Liver (tissue), 9 donors: ENCODE measurements around the gene FBXO31. TPM values are rescaled to one million over a fixed set of nuclear protein-coding genes. Genes with fewer than 3 reads are reported as not detected.

Source experiments
- DNase-seq: peaks from one replicate; pipeline ENCODE4 v3.0.0-alpha.2; 2017; ENCODE audit warnings: low spot score
- H3K27ac ChIP-seq, 2 donors: one replicate each; pipeline ENCODE4 v1.7.0; 2013; ENCODE audit warnings: inconsistent platforms in 2 of 2, low read length in 2 of 2, control low read depth in 1 of 2, low read depth in 1 of 2, mild to moderate bottlenecking in 1 of 2
- H3K27me3 ChIP-seq, 4 donors: one replicate each; pipeline versions ENCODE4 v1.6.1 to v1.7.0; 2013; ENCODE audit warnings: low read length in 3 of 4, inconsistent platforms in 1 of 4, mild to moderate bottlenecking in 1 of 4, moderate library complexity in 1 of 4; ENCODE audit not compliant: control insufficient read depth in 4 of 4, insufficient read depth in 4 of 4
- H3K36me3 ChIP-seq, 4 donors: one replicate each; pipeline versions ENCODE4 v1.6.1 to v1.7.0; 2013; ENCODE audit warnings: low read length in 3 of 4, mild to moderate bottlenecking in 3 of 4, low read depth in 1 of 4, moderate library complexity in 1 of 4; ENCODE audit not compliant: control insufficient read depth in 4 of 4, insufficient read depth in 3 of 4
- H3K4me1 ChIP-seq, 4 donors: one replicate each; pipeline versions ENCODE4 v1.6.1 to v1.7.0; 2013; ENCODE audit warnings: low read length in 3 of 4, mild to moderate bottlenecking in 3 of 4, moderate library complexity in 1 of 4; ENCODE audit not compliant: control insufficient read depth in 4 of 4, insufficient read depth in 4 of 4
- H3K4me3 ChIP-seq, 3 donors: one replicate each; pipeline versions ENCODE4 v1.6.1 to v1.7.0; 2013; ENCODE audit warnings: low read length in 3 of 3, control low read depth in 1 of 3, low read depth in 1 of 3, mild to moderate bottlenecking in 1 of 3
- H3K9ac ChIP-seq, 2 donors: one replicate each; pipeline ENCODE4 v1.7.0; 2013; ENCODE audit warnings: low read length in 2 of 2, mild to moderate bottlenecking in 2 of 2, moderate library complexity in 2 of 2, control low read depth in 1 of 2, low read depth in 1 of 2
- H3K9me3 ChIP-seq, 4 donors: one replicate each; pipeline versions ENCODE4 v1.6.1 to v1.7.0; 2013; ENCODE audit warnings: low read length in 3 of 4; ENCODE audit not compliant: control insufficient read depth in 4 of 4
- CTCF ChIP-seq: fragments of 150-350 bp; IDR thresholded peaks from 2 replicates; pipeline ENCODE4 v1.5.1; 2017; ENCODE audit warnings: improper control_type of control experiment, low read depth, low read length; ENCODE audit not compliant: missing input control
- EGR1 ChIP-seq, 2 donors: IDR thresholded peaks; 2 replicates each; pipeline ENCODE4 v1.6.1; 2016 to 2018; ENCODE audit warnings: antibody characterized with exemption in 2 of 2, low read depth in 2 of 2
- FOXA1 ChIP-seq: IDR thresholded peaks from 2 replicates; pipeline ENCODE4 v1.6.1; 2016; ENCODE audit warnings: antibody characterized with exemption
- GABPA ChIP-seq, 2 donors: IDR thresholded peaks in 1 of 2; conservative IDR thresholded peaks in 1 of 2; 2 replicates each; pipeline ENCODE4 v1.6.1; 2016; ENCODE audit warnings: antibody characterized with exemption in 2 of 2, mild to moderate bottlenecking in 1 of 2, moderate library complexity in 1 of 2
- HNF4G ChIP-seq: IDR thresholded peaks from 2 replicates; pipeline ENCODE4 v1.6.1; 2016; ENCODE audit warnings: antibody characterized with exemption
- MAX ChIP-seq: IDR thresholded peaks from 2 replicates; pipeline ENCODE4 v1.6.1; 2016; ENCODE audit warnings: antibody characterized with exemption
- NR2F2 ChIP-seq: IDR thresholded peaks from 2 replicates; pipeline ENCODE4 v1.6.1; 2016; ENCODE audit warnings: antibody characterized with exemption
- RAD21 ChIP-seq, 2 donors: IDR thresholded peaks; 2 replicates each; pipeline ENCODE4 v1.6.1; 2016; ENCODE audit warnings: antibody characterized with exemption in 2 of 2, mild to moderate bottlenecking in 2 of 2
- WGBS: extraction: QIAGEN DNeasy Blood & Tissue Kit; methylation state at CpG from one replicate; pipeline ENCODE4 v1.1.7; 2013; 5-methylcytosine and 5-hydroxymethylcytosine counted together
- polyA plus RNA-seq, 2 donors: library from polyadenylated mRNA; stranded (reverse) in 1 of 2; unstranded in 1 of 2; fragments of 200-250 nt in 1 of 2; fragments of >200 nt in 1 of 2; fragmentation: Nextera tagmentation in 1 of 2; extraction: Ambion mirVana in 1 of 2; gene quantifications; one replicate each; pipeline versions ENCODE4 v1.2.1 to v1.2.3, GENCODE V29; 2013 to 2015
- total RNA-seq, 2 donors: library from RNA; depleted of rRNA; stranded (reverse); fragments of >200 nt; gene quantifications; one replicate each; pipeline ENCODE4 v1.2.3, GENCODE V29; 2014
- donor health status: healthy.
- donor health status: healthy.
- donor health status: healthy.
- donor health status: healthy.
- donor health status: healthy.

The FBXO31 gene
- total and polyA plus RNA-seq, 4 donors: 13.2 to 30.3 (median 18.1) TPM

- 55% methylated on average over 38 of the region's 38 CpGs for WGBS
- DNase-seq: peak; percentile 70
- H3K9ac ChIP-seq: no peak overlapping the region
- TF ChIP-seq MAX (no peak), GABPA (IDR thresholded peaks at IDR 0.05 in 1 of 2, conservative IDR thresholded peaks at IDR 0.05 in 1 of 2) (no peak), HNF4G (no peak), NR2F2 (no peak), EGR1 (IDR thresholded peaks at IDR 0.05; ENCODE audit: low read depth in 2 of 2) (no peak), FOXA1 (no peak), CTCF (peak; percentile 84), RAD21 (IDR thresholded peaks at IDR 0.05) (peak; percentile 91 to 95)
- H3K36me3 ChIP-seq: no peaks in the 10 kb centered on the region
- no peaks in the 10 kb centered on the region for H3K4me1 ChIP-seq
- H3K27ac ChIP-seq: no peak overlapping the region
- H3K27me3 ChIP-seq: no peaks in the 10 kb centered on the region
- H3K9me3 ChIP-seq: no peaks in the 10 kb centered on the region
- no peak overlapping the region for H3K4me3 ChIP-seq
These were observed 105.1 kb downstream of the FBXO31 start for GRCh38 chr16:87278191-87279093.

Other genes with a start within 250 kb of the FBXO31 start
- 1 to 10 TPM; 2.0 to 5.0 TPM for gene C16orf95, start 66.4 kb downstream of the FBXO31 start, total RNA-seq
- gene C16orf95, start 66.4 kb downstream of the FBXO31 start, polyA plus RNA-seq: 1 to 10 TPM; 4.1 to 6.2 TPM
- gene MAP1LC3B, start 8.6 kb upstream of the FBXO31 start, total RNA-seq: 10 to 100 TPM; 10.3 to 14.1 TPM
- gene MAP1LC3B, start 8.6 kb upstream of the FBXO31 start, polyA plus RNA-seq: 10 to 100 TPM; 17.3 to 36.3 TPM
- 10 to 100 TPM in 1 of 2 donors, 1 to 10 TPM in 1; 7.1 to 21.7 TPM for gene ZCCHC14, start 109.2 kb upstream of the FBXO31 start, total RNA-seq
- 1 to 10 TPM; 6.3 to 8.9 TPM for gene ZCCHC14, start 109.2 kb upstream of the FBXO31 start, polyA plus RNA-seq
- under 1 TPM; under 0.01 to 0.09 TPM for gene JPH3, start 218.7 kb upstream of the FBXO31 start, total RNA-seq
- under 1 TPM; 0.02 to 0.06 TPM for gene JPH3, start 218.7 kb upstream of the FBXO31 start, polyA plus RNA-seq